OCI-LY3 (cell line): Measurements from ENCODE around the gene CPOX.

Source experiments
- H2AFZ ChIP-seq: fragments of 200-600, 300-600 bp; shearing (Covaris generic); 2 replicates; pipeline ENCODE4 v1.6.0; 2014; ENCODE audit warnings: antibody characterized with exemption, low read depth, low read length
- H3K27ac ChIP-seq: fragments of 200-600, 300-600 bp; sonication (generic); 2 replicates; pipeline ENCODE4 v1.5.1; 2014; ENCODE audit warnings: mild to moderate bottlenecking, low read length, moderate library complexity, mixed read lengths
- H3K27me3 ChIP-seq: fragments of 200-600, 300-600 bp; sonication (generic); 2 replicates; pipeline ENCODE4 v1.6.1; 2014; ENCODE audit warnings: low read depth, low read length, mixed read lengths
- H3K36me3 ChIP-seq: fragments of 200-600, 300-600 bp; sonication (generic); replicated peaks from 2 replicates; pipeline ENCODE3; 2014; ENCODE audit warnings: low read depth, low read length, mixed read lengths
- H3K4me1 ChIP-seq: fragments of 300-600, 200-600 bp; sonication (generic); 2 replicates; pipeline ENCODE4 v1.6.1; 2014; ENCODE audit warnings: low read length, mixed read lengths
- H3K4me2 ChIP-seq: fragments of 200-600, 300-600 bp; sonication (generic); 2 replicates; pipeline ENCODE4 v1.6.1; 2014; ENCODE audit warnings: low read length, mixed read lengths
- H3K4me3 ChIP-seq: fragments of 300-600, 200-600 bp; sonication (generic); 2 replicates; pipeline ENCODE4 v1.5.1; 2014; ENCODE audit warnings: antibody characterized with exemption, mild to moderate bottlenecking, low read length, moderate library complexity
- H3K79me2 ChIP-seq: fragments of 300-600, 200-600 bp; shearing (Covaris generic); 2 replicates; pipeline ENCODE4 v1.6.1; 2014; ENCODE audit warnings: mild to moderate bottlenecking, low read length, mixed read lengths
- H3K9ac ChIP-seq: fragments of 300-600, 200-600 bp; shearing (Covaris generic); 2 replicates; pipeline ENCODE4 v1.6.0; 2014; ENCODE audit warnings: mild to moderate bottlenecking, low read length, moderate library complexity
- H3K9me3 ChIP-seq: fragments of 200-600, 300-600 bp; shearing (Covaris generic); 2 replicates; pipeline ENCODE4 v1.6.1; 2014; ENCODE audit warnings: low read length, mixed read lengths; ENCODE audit not compliant: insufficient read depth
- H4K20me1 ChIP-seq: fragments of 200-600, 300-600 bp; sonication (generic); 2 replicates; pipeline ENCODE4 v1.6.1; 2016; ENCODE audit warnings: low read length, mixed read lengths; ENCODE audit not compliant: insufficient read depth
- CTCF ChIP-seq: fragments of 200-600, 300-600 bp; sonication (generic); IDR thresholded peaks from 2 replicates; pipeline ENCODE4 v1.5.1; 2014; ENCODE audit warnings: antibody characterized with exemption, low read length, low read depth
- EZH2phosphoT487 ChIP-seq: fragments of 200-600 bp; shearing (Covaris generic); IDR thresholded peaks from 2 replicates; pipeline ENCODE4 v1.6.1; 2018; ENCODE audit warnings: antibody characterized with exemption, mixed run types, low read depth

Gene CPOX

GRCh38 chr3:98573181-98573728 is 20.2 kb downstream of the CPOX start:
- no peak overlapping the region for H3K4me2 ChIP-seq
- H3K36me3 ChIP-seq, result no peaks in the 10 kb centered on the region
- no peaks in the 10 kb centered on the region for H4K20me1 ChIP-seq
- peak; percentile 75 for TF ChIP-seq CTCF
- no peak for TF ChIP-seq EZH2phosphoT487
- H3K79me2 ChIP-seq, result no peaks in the 10 kb centered on the region
- H3K9me3 ChIP-seq, result no peaks in the 10 kb centered on the region
- no peak overlapping the region for H3K9ac ChIP-seq
- no peaks in the 10 kb centered on the region for H3K4me1 ChIP-seq
- no peak overlapping the region for H2AFZ ChIP-seq
- H3K4me3 ChIP-seq, result no peak overlapping the region
- H3K27ac ChIP-seq, result no peak overlapping the region
- H3K27me3 ChIP-seq, result peaks cover 5% of the 10 kb centered on the region; the same call in 1 of the 2 replicates

DNA sequence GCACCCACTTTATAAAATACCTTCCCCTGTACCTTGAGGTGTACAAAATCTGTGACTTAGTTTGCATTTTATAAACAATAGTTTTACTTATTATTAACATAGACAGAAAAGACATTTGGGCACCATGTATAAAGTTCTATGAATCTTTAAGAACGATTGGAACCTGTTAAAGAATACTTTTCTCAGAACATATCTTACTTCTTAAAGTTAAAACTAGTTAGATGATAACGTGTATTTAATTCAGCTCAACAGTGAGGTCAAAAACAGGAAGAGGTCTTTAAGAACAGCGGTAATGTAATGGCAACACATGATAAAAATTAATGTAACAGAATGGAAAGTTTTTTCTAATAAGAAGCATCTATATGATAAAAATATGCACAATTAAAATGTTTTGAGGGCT is 25.0 kb downstream of the CPOX start:
- Histone ChIP-seq H4K20me1 (no peaks in the 10 kb centered on the region), H3K4me1 (peaks cover 20% of the 10 kb centered on the region), H3K4me3 (no peak overlapping the region), H3K27me3 (peaks cover 8% of the 10 kb centered on the region), H3K4me2 (no peak overlapping the region), H3K79me2 (no peaks in the 10 kb centered on the region), H3K9me3 (no peaks in the 10 kb centered on the region), H2AFZ (no peak overlapping the region), H3K9ac (no peak overlapping the region), H3K27ac (no peak overlapping the region), H3K36me3 (no peaks in the 10 kb centered on the region)
- TF ChIP-seq EZH2phosphoT487, result no peak
- no peak for TF ChIP-seq CTCF

DNA sequence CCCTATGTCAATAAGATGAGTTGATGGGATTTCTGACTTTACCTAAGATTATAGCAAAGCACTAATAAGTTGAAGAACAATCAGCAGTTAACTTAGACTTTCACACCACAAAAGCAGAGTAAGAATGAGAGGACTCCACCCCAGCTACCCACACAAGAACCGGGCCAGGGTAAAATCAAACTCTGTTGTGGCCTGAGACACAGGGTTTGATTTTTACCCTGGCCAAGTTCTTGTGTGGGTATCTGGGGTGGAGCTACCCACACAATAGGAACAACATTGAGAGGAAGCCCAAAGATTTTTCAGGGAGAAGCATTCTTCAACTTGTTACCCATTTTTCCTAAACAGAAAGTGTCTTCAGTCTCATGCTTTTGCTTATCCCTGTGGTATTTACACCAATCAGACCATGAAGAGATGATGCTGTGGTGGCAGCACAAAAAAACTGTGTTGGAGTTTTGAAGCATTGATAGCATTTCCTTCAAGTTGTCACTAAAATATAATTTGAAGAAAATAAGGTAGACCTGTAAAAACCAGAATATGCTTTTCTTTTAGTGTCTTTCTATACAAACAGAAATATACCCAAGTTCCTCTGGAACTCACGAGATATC is 25.6 kb downstream of the CPOX start:
- TF ChIP-seq CTCF (no peak), EZH2phosphoT487 (no peak)
- H4K20me1 ChIP-seq, result no peaks in the 10 kb centered on the region
- peaks cover 23% of the 10 kb centered on the region for H3K4me1 ChIP-seq
- peaks cover 11% of the 10 kb centered on the region for H3K27me3 ChIP-seq
- no peaks in the 10 kb centered on the region for H3K79me2 ChIP-seq
- H3K9me3 ChIP-seq, result no peaks in the 10 kb centered on the region
- no peaks in the 10 kb centered on the region for H3K36me3 ChIP-seq
- no peak overlapping the region for H3K9ac ChIP-seq
- H3K4me2 ChIP-seq, result no peak overlapping the region
- no peak overlapping the region for H3K27ac ChIP-seq
- H2AFZ ChIP-seq, result no peak overlapping the region
- no peak overlapping the region for H3K4me3 ChIP-seq

- peaks cover 16% of the 10 kb centered on the region for H3K27me3 ChIP-seq
- no peaks in the 10 kb centered on the region for H3K9me3 ChIP-seq
- no peak overlapping the region for H3K27ac ChIP-seq
- H2AFZ ChIP-seq, result no peak overlapping the region
- H3K4me2 ChIP-seq, result no peak overlapping the region
- no peak overlapping the region for H3K4me3 ChIP-seq
- no peaks in the 10 kb centered on the region for H4K20me1 ChIP-seq
- H3K9ac ChIP-seq, result no peak overlapping the region
- H3K4me1 ChIP-seq, result peaks cover 28% of the 10 kb centered on the region
- H3K36me3 ChIP-seq, result no peaks in the 10 kb centered on the region
- TF ChIP-seq CTCF, result no peak
- no peak for TF ChIP-seq EZH2phosphoT487
- H3K79me2 ChIP-seq, result no peaks in the 10 kb centered on the region
Measured at GRCh38 chr3:98565843-98566242, 27.6 kb downstream of the CPOX start.
